ENCODE results near the gene NOC2L.
"Not testable (repeated sequence)": the region's sequence is repeated elsewhere in the genome, so short reads cannot be mapped to it uniquely, and the experiment has no call there.

Gene NOC2L

GRCh38 chr1:960363-961131 is 1.5 kb upstream of the NOC2L start, which contains the start of gene KLHL17:
TSS of gene KLHL17 (plus strand) at chr1:960584. CDS start at chr1:960694, 110 bp downstream.
- no peak for DNase-seq

DNA sequence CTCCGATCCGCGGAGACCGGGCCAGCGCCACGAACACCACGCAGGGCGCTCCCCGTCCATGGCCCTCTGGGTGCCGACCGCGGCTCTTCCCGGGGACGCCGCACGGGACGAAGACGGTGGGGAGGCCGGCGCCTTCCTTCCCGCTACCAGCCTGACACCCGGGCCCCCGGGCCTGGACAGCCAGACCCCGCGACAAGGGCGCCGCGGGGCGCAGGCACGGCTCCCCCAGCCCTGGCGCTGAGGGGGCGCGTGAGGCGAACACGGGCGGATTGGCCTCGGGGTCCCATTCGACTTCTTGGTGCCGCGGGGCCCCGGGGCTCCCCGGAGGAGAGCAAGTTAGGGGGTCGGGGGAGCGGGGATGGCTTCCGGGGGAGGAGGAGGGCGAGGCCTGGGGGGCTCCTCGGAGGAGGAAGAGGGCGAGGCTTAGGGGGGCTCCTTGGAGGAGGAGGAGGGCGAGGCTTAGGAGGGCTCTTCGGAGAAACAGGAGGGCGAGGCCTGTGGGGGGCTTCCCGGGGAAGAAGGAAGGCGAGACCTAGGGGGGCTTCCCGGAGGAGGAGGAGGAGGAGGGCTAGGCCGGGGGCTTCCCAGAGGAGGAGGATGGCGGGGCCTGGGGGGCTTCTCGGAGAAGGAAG is 791 bp upstream of the NOC2L start:
- DNase-seq = no peak

- DNase-seq = no peak
These were observed 2.4 kb downstream of the NOC2L start for GRCh38 chr1:956636-957035.

- no peak for DNase-seq
These were observed 3.6 kb downstream of the NOC2L start for GRCh38 chr1:955474-955873.

DNA sequence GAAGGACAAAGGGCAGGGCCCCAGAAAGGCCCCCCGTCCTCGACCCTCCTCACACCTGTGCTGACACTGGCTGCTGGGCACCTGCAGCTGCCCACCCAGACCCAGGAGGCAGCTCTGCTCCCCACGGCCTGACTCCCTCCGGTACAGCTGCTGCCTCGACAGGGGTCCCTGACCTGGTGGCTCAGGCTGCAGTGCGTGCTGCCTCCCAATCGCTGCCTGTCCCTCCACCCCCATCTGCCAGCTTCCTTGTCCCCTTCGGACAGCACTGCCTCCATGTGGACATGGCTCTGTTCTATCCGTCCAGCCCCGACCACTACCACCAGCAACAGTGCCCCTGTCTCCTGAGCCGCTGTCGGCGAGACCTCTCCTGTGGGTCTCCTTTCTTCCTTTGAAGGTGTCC is 4.1 kb downstream of the NOC2L start:
- DNase-seq = no peak

- no peak for DNase-seq
These were observed 5.3 kb downstream of the NOC2L start for GRCh38 chr1:953524-954320.

DNA sequence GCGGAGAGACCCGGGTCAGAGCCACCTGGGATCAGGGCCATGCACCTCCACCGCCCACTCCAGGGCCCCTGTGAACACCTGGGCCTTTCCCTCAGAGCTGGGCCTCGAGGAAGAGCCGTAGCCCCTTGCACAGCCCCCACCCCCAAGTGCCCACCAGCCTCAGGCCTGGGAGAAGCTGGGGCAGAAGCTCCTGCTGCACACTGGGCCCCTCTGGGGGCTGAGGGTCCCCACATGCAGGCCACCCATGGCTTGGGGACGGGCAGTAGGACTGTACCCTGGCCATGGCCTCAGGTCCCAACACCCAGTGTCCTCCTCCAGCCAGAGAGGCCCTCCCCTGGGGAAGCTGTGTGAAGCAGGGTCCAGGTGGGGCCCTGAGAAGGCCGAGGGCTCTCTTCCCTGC is 6.5 kb downstream of the NOC2L start:
- no peak for DNase-seq

- no peak for DNase-seq
These were observed 6.9 kb downstream of the NOC2L start for GRCh38 chr1:952201-952600.

- no peak for DNase-seq
These were observed 7.7 kb downstream of the NOC2L start for GRCh38 chr1:951364-951763.

DNA sequence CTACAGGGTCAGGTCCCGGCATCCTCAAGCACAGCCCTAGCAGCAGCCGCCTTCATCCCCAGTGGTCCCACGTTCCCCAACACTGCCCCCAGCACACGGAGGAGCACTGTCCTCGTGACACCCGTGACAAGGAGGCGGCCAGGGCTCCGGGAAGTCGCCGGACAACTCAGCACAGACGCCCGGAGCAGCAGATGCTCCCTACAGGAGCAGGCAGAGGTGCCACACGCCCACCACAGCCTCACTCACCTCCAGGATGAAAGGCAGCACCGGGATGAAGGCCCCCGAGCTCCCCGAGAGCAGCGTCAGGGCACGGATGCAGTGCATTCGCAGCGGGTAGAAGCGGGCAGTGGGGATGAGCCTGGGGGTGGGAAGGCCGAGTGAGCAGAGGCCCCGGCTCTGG is 8.2 kb downstream of the NOC2L start:
- DNase-seq = no peak

- DNase-seq = no peak
These were observed 8.8 kb downstream of the NOC2L start for GRCh38 chr1:950268-950667.

- DNase-seq = no peak
These were observed 11.1 kb downstream of the NOC2L start for GRCh38 chr1:947958-948357.

GRCh38 chr1:946811-947210 is 12.2 kb downstream of the NOC2L start:
- DNase-seq = not testable (repeated sequence)

- no peak for DNase-seq
These were observed 13.1 kb downstream of the NOC2L start for GRCh38 chr1:945688-946556.

DNA sequence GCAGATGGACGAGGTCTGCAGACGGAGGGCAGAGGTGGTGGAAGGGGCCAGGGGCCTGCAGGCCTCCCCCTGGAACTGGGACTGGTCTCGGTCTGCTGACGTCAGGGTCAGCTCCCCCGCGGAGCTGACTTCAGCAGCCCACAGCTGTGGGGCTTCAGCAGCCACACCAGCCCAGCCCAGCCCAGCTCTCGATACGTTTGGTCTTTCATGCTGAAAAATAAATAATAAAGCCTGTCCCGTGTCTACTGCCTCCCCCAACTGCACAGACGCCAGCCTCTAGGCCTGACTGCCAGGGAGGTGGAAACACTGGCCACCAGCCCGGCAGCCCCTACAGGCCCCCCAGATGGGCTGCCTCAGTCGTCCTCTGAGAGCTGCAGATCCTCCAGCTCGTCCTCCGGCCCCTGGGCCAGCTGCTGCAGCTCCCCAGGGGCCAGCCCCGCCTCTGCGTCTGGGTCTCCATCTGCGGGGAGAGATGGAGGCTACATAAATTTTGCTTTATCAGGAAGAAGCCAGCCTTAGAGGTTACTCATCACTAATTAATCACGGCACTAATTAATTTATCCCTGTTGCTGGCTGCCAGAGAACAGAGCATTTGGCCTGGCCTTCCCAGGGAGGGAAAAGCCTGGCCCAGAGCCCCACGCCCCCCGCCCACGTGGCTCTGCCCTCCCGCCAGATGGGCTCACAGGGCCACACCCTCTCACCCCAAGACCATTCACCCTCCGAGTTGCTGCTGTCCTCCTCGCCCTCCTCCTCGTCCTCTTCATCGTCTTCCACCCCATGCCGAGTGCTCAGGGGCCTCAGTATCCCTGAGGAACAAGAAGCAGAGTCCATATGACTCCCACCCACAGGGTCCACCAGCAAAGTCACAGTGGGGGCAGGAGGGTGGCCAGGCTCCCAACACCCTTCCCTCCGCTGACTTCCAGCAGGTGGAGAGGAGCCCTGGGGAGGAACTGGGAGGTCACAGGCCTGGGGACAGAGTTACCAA is 14.4 kb downstream of the NOC2L start:
- DNase-seq = no peak

GRCh38 chr1:943545-944340 is 15.3 kb downstream of the NOC2L start:
- DNase-seq = no peak

DNA sequence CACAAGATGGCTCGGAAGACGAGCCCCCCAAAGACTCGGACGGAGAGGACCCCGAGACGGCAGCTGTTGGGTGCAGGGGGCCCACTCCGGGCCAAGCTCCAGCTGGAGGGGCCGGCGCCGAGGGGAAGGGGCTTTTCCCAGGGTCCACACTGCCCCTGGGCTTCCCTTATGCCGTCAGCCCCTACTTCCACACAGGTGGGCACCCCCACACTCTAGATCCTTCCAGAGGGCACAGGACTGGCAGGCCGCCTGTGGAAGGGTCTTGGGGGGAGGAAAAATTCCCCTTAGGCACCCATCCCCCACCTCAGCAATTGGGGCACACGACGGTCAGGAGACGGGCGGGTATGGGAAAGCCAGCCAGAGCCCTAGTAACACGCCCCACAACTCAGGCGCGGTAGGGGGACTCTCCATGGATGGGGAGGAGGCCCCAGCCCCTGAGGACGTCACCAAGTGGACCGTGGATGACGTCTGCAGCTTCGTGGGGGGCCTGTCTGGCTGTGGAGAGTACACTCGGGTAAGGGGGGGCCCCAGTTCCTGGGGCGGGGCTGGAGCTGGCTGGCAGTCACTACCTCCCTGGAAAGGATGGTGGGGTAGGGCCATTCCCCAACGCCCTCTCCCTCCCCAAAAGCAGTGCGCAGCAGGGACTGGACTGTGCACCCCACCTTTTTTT is 16.1 kb downstream of the NOC2L start:
- no peak for DNase-seq

DNA sequence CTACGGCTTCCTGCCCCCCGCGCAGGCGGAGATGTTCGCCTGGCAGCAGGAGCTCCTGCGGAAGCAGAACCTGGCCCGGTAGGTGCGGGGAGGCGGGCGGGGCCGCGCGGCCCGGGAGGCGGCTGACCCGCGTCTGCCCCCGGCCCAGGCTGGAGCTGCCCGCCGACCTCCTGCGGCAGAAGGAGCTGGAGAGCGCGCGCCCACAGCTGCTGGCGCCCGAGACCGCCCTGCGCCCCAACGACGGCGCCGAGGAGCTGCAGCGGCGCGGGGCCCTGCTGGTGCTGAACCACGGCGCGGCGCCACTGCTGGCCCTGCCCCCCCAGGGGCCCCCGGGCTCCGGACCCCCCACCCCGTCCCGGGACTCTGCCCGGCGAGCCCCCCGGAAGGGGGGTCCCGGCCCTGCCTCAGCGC is 16.6 kb downstream of the NOC2L start:
- DNase-seq = no peak

DNA sequence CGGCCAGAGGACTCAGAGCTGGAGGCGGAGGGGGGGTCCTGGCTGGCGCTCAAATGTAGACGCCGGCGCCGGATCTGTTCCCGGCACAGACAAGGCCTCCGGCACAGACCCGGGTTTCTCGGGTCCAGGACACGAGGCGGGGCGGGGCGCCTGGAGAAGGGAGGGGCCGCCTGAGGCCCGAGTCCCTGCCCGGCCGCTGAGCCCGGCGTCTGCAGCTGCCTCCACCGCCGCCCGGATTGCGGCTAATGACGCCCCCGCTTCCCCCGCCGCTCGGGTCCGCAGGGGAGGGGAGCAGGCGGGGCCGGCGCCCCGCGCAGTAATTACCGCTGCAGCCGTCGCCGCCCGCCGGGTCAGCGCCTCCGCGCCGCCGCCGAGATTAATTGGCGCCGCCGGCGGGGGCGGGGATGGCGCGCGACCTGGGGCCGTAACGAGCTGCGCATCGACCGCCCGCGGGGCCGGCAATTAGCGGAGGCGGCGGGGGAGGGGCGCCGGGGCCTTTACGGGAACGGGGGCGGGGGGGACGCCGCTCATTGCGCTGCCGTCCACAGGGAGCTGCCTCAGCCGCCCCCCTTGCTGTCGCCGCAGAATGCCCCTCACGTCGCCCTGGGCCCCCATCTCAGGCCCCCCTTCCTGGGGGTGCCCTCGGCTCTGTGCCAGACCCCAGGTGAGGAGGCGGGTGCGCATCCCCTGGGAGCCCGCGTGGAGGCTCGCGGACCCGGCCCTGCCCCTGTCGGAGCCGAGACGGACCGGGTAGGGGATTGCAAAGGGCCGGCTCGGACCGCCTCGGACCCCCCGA is 17.3 kb downstream of the NOC2L start:
- DNase-seq = no peak

All from GOT3 (cell line).